Stimulated activated CD8-positive, alpha-beta memory T cell treated with anti-CD3 and anti-CD28 coated beads, Interleukin-12 subunit alpha, Interleukin-12 subunit beta, amount 100 ng/mL, for 4 hours (primary cell): ENCODE results near the gene DOCK9.
A peak's percentile ranks its signal among the peaks of the same experiment; 100 is the strongest.

Experiments used
- DNase-seq: peaks from one replicate; pipeline ENCODE4 v3.0.0-alpha.2; 2020; ENCODE audit warnings: low read depth

The DOCK9 gene

GRCh38 chr13:98848746-98849145 lies 129.1 kb downstream of the DOCK9 start:
- DNase-seq: no peak

GRCh38 chr13:98847780-98848179 lies 130.1 kb downstream of the DOCK9 start:
- no peak for DNase-seq

GRCh38 chr13:98846986-98847385 lies 130.9 kb downstream of the DOCK9 start:
- DNase-seq: no peak

- no peak for DNase-seq
Measured at GRCh38 chr13:98846521-98846920, 131.3 kb downstream of the DOCK9 start.

GRCh38 chr13:98845742-98846141 lies 132.1 kb downstream of the DOCK9 start:
- DNase-seq: no peak

- DNase-seq: no peak
Measured at GRCh38 chr13:98844021-98844420, 133.8 kb downstream of the DOCK9 start.

GRCh38 chr13:98843482-98843877 lies 134.4 kb downstream of the DOCK9 start:
- no peak for DNase-seq

GRCh38 chr13:98842858-98843481 lies 134.9 kb downstream of the DOCK9 start:
- DNase-seq: peak; percentile 19

- no peak for DNase-seq
Measured at GRCh38 chr13:98842070-98842469, 135.8 kb downstream of the DOCK9 start.

GRCh38 chr13:98839856-98840769 lies 137.8 kb downstream of the DOCK9 start:
- no peak for DNase-seq

- DNase-seq: no peak
Measured at GRCh38 chr13:98838776-98839175, 139.1 kb downstream of the DOCK9 start.

- DNase-seq: no peak
Measured at GRCh38 chr13:98837896-98838295, 140.0 kb downstream of the DOCK9 start.

- DNase-seq: no peak
Measured at GRCh38 chr13:98835156-98835555, 142.7 kb downstream of the DOCK9 start.

GRCh38 chr13:98834254-98834960 lies 143.5 kb downstream of the DOCK9 start:
- DNase-seq: no peak

GRCh38 chr13:98831236-98831635 lies 146.6 kb downstream of the DOCK9 start:
- no peak for DNase-seq

- DNase-seq: no peak
Measured at GRCh38 chr13:98829541-98829940, 148.3 kb downstream of the DOCK9 start.

- no peak for DNase-seq
Measured at GRCh38 chr13:98828614-98829013, 149.2 kb downstream of the DOCK9 start.

- no peak for DNase-seq
Measured at GRCh38 chr13:98827449-98827848, 150.4 kb downstream of the DOCK9 start.

- DNase-seq: no peak
Measured at GRCh38 chr13:98826146-98826545, 151.7 kb downstream of the DOCK9 start.

GRCh38 chr13:98825659-98826058 lies 152.2 kb downstream of the DOCK9 start:
- no peak for DNase-seq

- DNase-seq: no peak
Measured at GRCh38 chr13:98824376-98825160, 153.3 kb downstream of the DOCK9 start.

GRCh38 chr13:98823442-98823841 lies 154.4 kb downstream of the DOCK9 start:
- DNase-seq: no peak
